Measurements from ENCODE around the gene VSIG4. TPM values are rescaled to one million over a fixed set of nuclear protein-coding genes. Genes with fewer than 3 reads are reported as not detected.

VSIG4 gene
- total RNA-seq, 1 experiment from 2014 or later: not detected

DNA sequence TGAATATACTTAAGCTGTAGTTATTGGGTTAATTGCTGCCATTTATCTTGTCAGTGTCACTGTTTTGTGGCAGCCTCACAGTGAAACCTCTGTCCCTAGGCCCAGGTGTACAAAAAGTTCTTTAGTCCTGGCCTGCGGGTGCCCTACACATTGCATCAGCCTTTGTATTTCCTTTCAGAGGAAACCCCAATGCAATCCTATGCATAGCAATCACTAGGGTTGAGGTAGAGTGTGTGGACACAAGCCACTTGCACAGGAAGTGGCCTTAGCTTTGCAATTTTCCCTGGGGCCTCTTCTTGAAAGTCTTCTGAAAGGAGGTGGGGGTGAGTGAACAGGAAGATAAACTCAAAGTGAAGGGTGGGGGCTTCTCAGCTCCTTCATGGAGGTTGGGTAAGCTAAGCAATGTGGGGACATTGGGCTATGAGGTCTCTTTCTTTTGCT is 27.8 kb downstream of the VSIG4 start:
- POLR2A ChIA-PET (ENCODE audit: low non-redundant PET): no interaction called here
- intact Hi-C loops (cut with micrococcal nuclease; ENCODE audit: unreplicated experiment): no loop called here
- H3K27me3 ChIP-seq (replicated peaks; ENCODE audit: insufficient read depth, low read depth, low read length, poor library complexity): no peaks in the 10 kb centered on the region
- BruUV-seq (replicated peaks): no TSS peak
- DNase-seq (ENCODE audit: low spot score): no peak
- H3K4me1 ChIP-seq (ENCODE audit: insufficient read depth, low read length, poor library complexity, severe bottlenecking): no peaks in the 10 kb centered on the region
- H3K9me3 ChIP-seq (ENCODE audit: low read depth, low read length, poor library complexity, severe bottlenecking): no peaks in the 10 kb centered on the region
- no peak overlapping the region for H3K4me3 ChIP-seq (ENCODE audit: low read depth, low read length, poor library complexity, severe bottlenecking)
- TF ChIP-seq, protein P1, sequence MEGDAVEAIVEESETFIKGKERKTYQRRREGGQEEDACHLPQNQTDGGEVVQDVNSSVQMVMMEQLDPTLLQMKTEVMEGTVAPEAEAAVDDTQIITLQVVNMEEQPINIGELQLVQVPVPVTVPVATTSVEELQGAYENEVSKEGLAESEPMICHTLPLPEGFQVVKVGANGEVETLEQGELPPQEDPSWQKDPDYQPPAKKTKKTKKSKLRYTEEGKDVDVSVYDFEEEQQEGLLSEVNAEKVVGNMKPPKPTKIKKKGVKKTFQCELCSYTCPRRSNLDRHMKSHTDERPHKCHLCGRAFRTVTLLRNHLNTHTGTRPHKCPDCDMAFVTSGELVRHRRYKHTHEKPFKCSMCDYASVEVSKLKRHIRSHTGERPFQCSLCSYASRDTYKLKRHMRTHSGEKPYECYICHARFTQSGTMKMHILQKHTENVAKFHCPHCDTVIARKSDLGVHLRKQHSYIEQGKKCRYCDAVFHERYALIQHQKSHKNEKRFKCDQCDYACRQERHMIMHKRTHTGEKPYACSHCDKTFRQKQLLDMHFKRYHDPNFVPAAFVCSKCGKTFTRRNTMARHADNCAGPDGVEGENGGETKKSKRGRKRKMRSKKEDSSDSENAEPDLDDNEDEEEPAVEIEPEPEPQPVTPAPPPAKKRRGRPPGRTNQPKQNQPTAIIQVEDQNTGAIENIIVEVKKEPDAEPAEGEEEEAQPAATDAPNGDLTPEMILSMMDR (conservative IDR thresholded peaks at IDR 0.05; ENCODE audit: low read depth, low read length): no peak
- H3K36me3 ChIP-seq (ENCODE audit: insufficient read depth, low read length, poor library complexity, severe bottlenecking): no peaks in the 10 kb centered on the region
- H3K27ac ChIP-seq (ENCODE audit: low read depth, low read length, poor library complexity, severe bottlenecking): no peak overlapping the region
- CTCF ChIA-PET: no interaction called here

DNA sequence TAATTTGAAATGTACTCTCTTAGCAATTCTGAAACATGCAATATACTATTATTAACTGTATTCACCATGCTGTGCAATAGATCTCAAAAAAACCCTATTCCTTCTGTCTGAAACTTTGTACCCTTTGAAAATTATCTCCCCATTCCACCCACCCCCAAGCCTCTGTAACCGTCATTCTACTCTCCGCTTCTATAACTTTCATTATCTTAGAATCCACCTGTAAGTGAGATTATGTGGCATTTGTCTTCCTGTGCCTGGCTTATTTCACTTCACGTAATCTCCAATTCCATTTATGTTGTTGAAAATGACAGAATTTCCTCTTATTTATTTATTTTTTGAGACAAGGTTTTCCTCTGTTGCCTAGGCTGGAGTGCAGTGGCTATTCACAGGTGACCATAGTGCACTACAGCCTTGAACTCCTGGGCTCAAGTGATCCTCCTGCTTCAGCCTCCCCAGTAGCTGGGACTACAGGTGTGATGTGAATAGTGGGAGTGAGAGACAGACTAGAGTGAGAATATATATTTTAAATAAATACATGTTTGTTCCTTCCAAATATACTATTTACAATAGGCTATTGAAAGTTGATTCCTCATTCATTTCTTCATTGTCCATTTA is 30.5 kb downstream of the VSIG4 start:
- H3K27ac ChIP-seq (ENCODE audit: low read depth, low read length, poor library complexity, severe bottlenecking): no peak overlapping the region
- POLR2A ChIA-PET (ENCODE audit: low non-redundant PET): no interaction called here
- no peaks in the 10 kb centered on the region for H3K4me1 ChIP-seq (ENCODE audit: insufficient read depth, low read length, poor library complexity, severe bottlenecking)
- H3K4me3 ChIP-seq (ENCODE audit: low read depth, low read length, poor library complexity, severe bottlenecking): no peak overlapping the region
- no TSS peak for BruUV-seq (replicated peaks)
- H3K9me3 ChIP-seq (ENCODE audit: low read depth, low read length, poor library complexity, severe bottlenecking): no peaks in the 10 kb centered on the region
- intact Hi-C loops (cut with micrococcal nuclease; ENCODE audit: unreplicated experiment): no loop called here
- no peaks in the 10 kb centered on the region for H3K27me3 ChIP-seq (replicated peaks; ENCODE audit: insufficient read depth, low read depth, low read length, poor library complexity)
- TF ChIP-seq, protein P1 (conservative IDR thresholded peaks at IDR 0.05; ENCODE audit: low read depth, low read length): no peak
- TF ChIP-seq EZH2 (IDR thresholded peaks at IDR 0.05; ENCODE audit: borderline replicate concordance, low read depth, low read length, poor library complexity, severe bottlenecking): no peak
- no peak for DNase-seq (ENCODE audit: low spot score)
- CTCF ChIA-PET: no interaction called here
- no peaks in the 10 kb centered on the region for H3K36me3 ChIP-seq (ENCODE audit: insufficient read depth, low read length, poor library complexity, severe bottlenecking)

DNA sequence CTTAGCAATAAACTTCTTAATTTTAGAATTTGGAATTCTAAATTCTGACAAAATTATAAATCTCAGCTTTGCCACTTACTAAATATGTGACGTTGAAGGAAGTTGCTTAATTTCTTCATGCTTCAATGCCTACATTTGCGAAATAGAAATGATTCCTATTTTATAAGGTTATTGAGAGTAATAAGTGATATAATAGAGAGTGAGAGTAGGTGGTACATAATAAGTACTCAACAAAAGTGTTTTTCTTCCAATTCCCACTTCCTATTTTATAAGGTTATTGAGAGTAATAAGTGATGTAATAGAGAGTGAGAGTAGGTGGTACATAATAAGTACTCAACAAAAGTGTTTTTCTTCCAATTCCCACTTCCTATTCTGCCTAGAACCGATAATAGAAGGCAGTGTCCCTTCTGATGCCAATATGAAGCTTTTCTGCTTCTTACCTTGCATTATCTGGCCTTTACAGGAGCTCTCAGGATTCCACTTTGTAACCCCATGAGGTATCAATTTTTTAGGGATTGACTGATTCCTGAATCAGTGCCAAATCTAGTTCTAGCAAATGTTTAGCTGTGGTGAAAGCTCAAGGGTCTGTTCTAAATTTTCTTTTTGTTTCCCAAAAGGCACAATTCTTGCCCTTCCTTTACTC is 31.4 kb downstream of the VSIG4 start:
- Histone ChIP-seq H3K4me3 (ENCODE audit: low read depth, low read length, poor library complexity, severe bottlenecking) (no peak overlapping the region), H3K36me3 (ENCODE audit: insufficient read depth, low read length, poor library complexity, severe bottlenecking) (no peaks in the 10 kb centered on the region), H3K27ac (ENCODE audit: low read depth, low read length, poor library complexity, severe bottlenecking) (no peak overlapping the region), H3K27me3 (replicated peaks; ENCODE audit: insufficient read depth, low read depth, low read length, poor library complexity) (no peaks in the 10 kb centered on the region), H3K9me3 (ENCODE audit: low read depth, low read length, poor library complexity, severe bottlenecking) (no peaks in the 10 kb centered on the region), H3K4me1 (ENCODE audit: insufficient read depth, low read length, poor library complexity, severe bottlenecking) (no peaks in the 10 kb centered on the region)
- DNase-seq (ENCODE audit: low spot score): no peak
- no TSS peak for BruUV-seq (replicated peaks)
- no peak for TF ChIP-seq EZH2 (IDR thresholded peaks at IDR 0.05; ENCODE audit: borderline replicate concordance, low read depth, low read length, poor library complexity, severe bottlenecking)
- TF ChIP-seq, protein P1 (conservative IDR thresholded peaks at IDR 0.05; ENCODE audit: low read depth, low read length): no peak
- intact Hi-C loops (cut with micrococcal nuclease; ENCODE audit: unreplicated experiment): no loop called here
- ChIA-PET CTCF (no interaction called here), POLR2A (ENCODE audit: low non-redundant PET) (no interaction called here)
